ENCODE data around the gene NDUFC2.
"Not testable (repeated sequence)": the region's sequence is repeated elsewhere in the genome, so short reads cannot be mapped to it uniquely, and the experiment has no call there.

The NDUFC2 gene

GRCh38 chr11:78078218-78079167 lies 1.2 kb downstream of the NDUFC2 start:
- no peak for DNase-seq

- not testable (repeated sequence) for DNase-seq
These were observed 2.1 kb downstream of the NDUFC2 start for GRCh38 chr11:78077592-78077991.

- no peak for DNase-seq
These were observed 2.8 kb downstream of the NDUFC2 start for GRCh38 chr11:78076733-78077403.

- DNase-seq: peak; percentile 81
These were observed 4.9 kb downstream of the NDUFC2 start for GRCh38 chr11:78074756-78075155.

- DNase-seq: no peak
These were observed 7.2 kb downstream of the NDUFC2 start for GRCh38 chr11:78072455-78072854.

- no peak for DNase-seq
These were observed 7.9 kb downstream of the NDUFC2 start for GRCh38 chr11:78071717-78072116.

GRCh38 chr11:78070621-78071020 lies 9.0 kb downstream of the NDUFC2 start:
- DNase-seq: no peak

- DNase-seq: peak; percentile 51
These were observed 10.2 kb downstream of the NDUFC2 start for GRCh38 chr11:78069465-78069864.

- DNase-seq: no peak
These were observed 12.0 kb downstream of the NDUFC2 start for GRCh38 chr11:78067704-78068103.

GRCh38 chr11:78066471-78066870 lies 13.2 kb downstream of the NDUFC2 start:
- no peak for DNase-seq

- no peak for DNase-seq
These were observed 14.5 kb downstream of the NDUFC2 start for GRCh38 chr11:78065203-78065602.

- no peak for DNase-seq
These were observed 16.1 kb downstream of the NDUFC2 start, which contains the start of gene THRSP for GRCh38 chr11:78063440-78064181. TSS of gene THRSP (plus strand) at chr11:78063861. CDS start at chr11:78063882, 21 bp downstream.

- DNase-seq: no peak
These were observed 17.0 kb downstream of the NDUFC2 start for GRCh38 chr11:78062671-78063070.

GRCh38 chr11:78061921-78062311 lies 17.7 kb downstream of the NDUFC2 start:
- no peak for DNase-seq

GRCh38 chr11:78061088-78061920 lies 18.4 kb downstream of the NDUFC2 start:
- DNase-seq: no peak

- no peak for DNase-seq
These were observed 19.1 kb downstream of the NDUFC2 start for GRCh38 chr11:78060533-78060932.

GRCh38 chr11:78059749-78060328 lies 19.8 kb downstream of the NDUFC2 start:
- not testable (repeated sequence) for DNase-seq

- DNase-seq: no peak
These were observed 22.1 kb downstream of the NDUFC2 start for GRCh38 chr11:78057462-78058055.

GRCh38 chr11:78056093-78056492 lies 23.6 kb downstream of the NDUFC2 start:
- DNase-seq: no peak

- DNase-seq: no peak
These were observed 24.7 kb downstream of the NDUFC2 start for GRCh38 chr11:78054971-78055370.
